HepG2 (cell line): ENCODE data around the gene RBP3.

ENCODE experiments used
- AKAP8 ChIP-seq: sonication (generic); formaldehyde crosslinking; IDR thresholded peaks from 2 replicates; pipeline ENCODE4 v1.5.1; 2020; ENCODE audit warnings: mild to moderate bottlenecking, missing genetic modification reagents
- CTCF ChIP-seq: sonication (generic); formaldehyde crosslinking; IDR thresholded peaks from 2 replicates; pipeline ENCODE4 v1.5.0; 2020; ENCODE audit warnings: mild to moderate bottlenecking, missing genetic modification reagents, moderate library complexity
- KDM5A ChIP-seq: fragments of 200-600 bp; sonication (generic); IDR thresholded peaks from 2 replicates; pipeline ENCODE4 v1.7.0; 2018; ENCODE audit warnings: antibody characterized with exemption, mild to moderate bottlenecking, low read length, borderline replicate concordance
- SALL2 ChIP-seq: sonication (generic); formaldehyde crosslinking; IDR thresholded peaks from 2 replicates; pipeline ENCODE4 v1.8.1; 2023; ENCODE audit warnings: mild to moderate bottlenecking, missing genetic modification reagents, inconsistent platforms

- TF ChIP-seq AKAP8 = no peak
- TF ChIP-seq KDM5A = no peak
- TF ChIP-seq CTCF = no peak
- no peak for TF ChIP-seq SALL2
Observed at GRCh38 chr10:47368431-47369180, 20.4 kb downstream of the RBP3 start.
